ENCODE data around the gene MTPN. TPM values are rescaled to one million over a fixed set of nuclear protein-coding genes. Genes with fewer than 3 reads are reported as not detected.

Gene MTPN, protein sequence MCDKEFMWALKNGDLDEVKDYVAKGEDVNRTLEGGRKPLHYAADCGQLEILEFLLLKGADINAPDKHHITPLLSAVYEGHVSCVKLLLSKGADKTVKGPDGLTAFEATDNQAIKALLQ
- 100 to 1,000 TPM in 7 of 10 donors, 10 to 100 TPM in 3; 93.1 to 120 (median 103) TPM for polyA plus RNA-seq (ENCODE audit: insufficient read length in 10 of 10)
- long read RNA-seq, donor 1, transcript MTPN-201 (4 exons, 3,738 nt), result major isoform, 31 of 31 reads
- long read RNA-seq, donor 1, partial matches to known transcripts, result 0 of 31 reads
- long read RNA-seq, donor 1, other reads (novel, unspliced or antisense), result 0 of 31 reads
- long read RNA-seq, donor 2, transcript MTPN-201 (4 exons, 3,738 nt), result major isoform, 16 of 24 reads
- long read RNA-seq, donor 2, partial matches to known transcripts, result 8 of 24 reads
- long read RNA-seq, donor 2, other reads (novel, unspliced or antisense), result 0 of 24 reads
- long read RNA-seq, donor 3, result 0 reads
- long read RNA-seq, donor 4, transcript MTPN-201 (4 exons, 3,738 nt), result major isoform, 18 of 18 reads
- long read RNA-seq, donor 4, partial matches to known transcripts, result 0 of 18 reads
- long read RNA-seq, donor 4, other reads (novel, unspliced or antisense), result 0 of 18 reads
- long read RNA-seq, donor 5, transcript MTPN-201 (4 exons, 3,738 nt), result major isoform, 45 of 45 reads
- long read RNA-seq, donor 5, partial matches to known transcripts, result 0 of 45 reads
- long read RNA-seq, donor 5, other reads (novel, unspliced or antisense), result 0 of 45 reads
- long read RNA-seq, donor 6, transcript MTPN-201 (4 exons, 3,738 nt), result major isoform, 33 of 47 reads
- long read RNA-seq, donor 6, partial matches to known transcripts, result 14 of 47 reads
- long read RNA-seq, donor 6, other reads (novel, unspliced or antisense), result 0 of 47 reads
- long read RNA-seq, donor 7, transcript MTPN-201 (4 exons, 3,738 nt), result major isoform, 20 of 33 reads
- long read RNA-seq, donor 7, partial matches to known transcripts, result 13 of 33 reads
- long read RNA-seq, donor 7, other reads (novel, unspliced or antisense), result 0 of 33 reads
- long read RNA-seq, donor 8, transcript MTPN-201 (4 exons, 3,738 nt), result major isoform, 23 of 34 reads
- long read RNA-seq, donor 8, partial matches to known transcripts, result 11 of 34 reads
- long read RNA-seq, donor 8, other reads (novel, unspliced or antisense), result 0 of 34 reads
- long read RNA-seq, donor 9, partial matches to known transcripts, result 0 of 4 reads
- long read RNA-seq, donor 9, other reads (novel, unspliced or antisense), result 0 of 4 reads

DNA sequence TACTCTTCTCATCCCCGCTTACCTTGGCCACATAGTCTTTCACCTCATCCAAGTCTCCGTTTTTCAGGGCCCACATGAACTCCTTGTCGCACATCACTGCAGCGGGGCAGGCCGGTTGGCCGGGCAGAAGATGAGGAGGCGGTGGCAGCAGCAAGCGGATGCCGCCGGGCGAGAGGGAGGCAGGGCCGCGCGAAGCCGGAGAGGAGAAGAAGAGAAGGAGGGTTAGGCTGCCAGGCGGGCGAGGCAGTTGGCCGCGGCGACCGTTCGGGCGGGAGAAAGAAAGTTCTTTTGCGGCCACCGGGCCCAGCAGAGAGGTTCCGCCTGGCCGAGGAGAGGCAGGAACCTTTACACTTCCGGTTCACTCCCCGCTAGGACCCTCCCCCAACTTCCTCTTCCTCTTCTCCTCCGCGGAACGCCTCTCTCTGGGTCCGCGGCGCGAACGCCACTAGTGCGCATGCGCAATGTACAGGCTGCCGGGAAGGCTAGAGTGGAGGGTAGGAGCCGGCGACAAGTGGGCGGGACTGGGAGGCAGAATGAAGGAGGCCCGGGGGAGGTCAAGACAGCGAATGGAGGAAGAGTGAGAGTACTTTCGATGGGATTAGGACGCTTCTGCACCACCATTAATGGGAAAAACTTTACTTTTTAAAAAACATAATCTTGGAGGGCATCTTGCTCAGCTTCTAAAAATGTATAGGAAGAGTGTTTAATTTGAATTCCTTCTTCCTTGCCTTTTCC, at the start of gene MTPN:
Gene MTPN, minus strand, starts transcription at position 353 of the 735 bp plus-strand sequence. Its CDS starts 259 bp downstream, at position 94.
- DNase-seq, result peak; percentile 97 to 99 (median 99)

DNA sequence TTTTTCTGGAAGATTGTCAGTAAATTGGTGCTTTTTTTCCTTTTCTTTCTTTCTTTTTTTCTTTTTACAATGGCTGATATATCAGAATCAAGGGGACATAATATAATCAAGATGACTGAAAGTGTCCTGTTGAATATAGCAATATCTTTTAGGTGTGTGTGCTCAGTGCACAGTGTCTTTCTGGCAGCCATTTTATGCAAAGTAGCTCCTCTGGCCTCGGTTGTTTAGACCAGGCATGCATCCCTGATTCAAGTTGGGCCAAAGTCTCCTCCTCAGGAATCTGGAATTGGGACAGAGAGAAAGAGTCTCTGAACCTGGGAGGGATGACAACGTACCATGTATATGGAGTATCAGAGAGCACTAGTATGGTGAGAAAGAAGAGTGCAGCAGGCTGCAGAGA, 49.0 kb upstream of the MTPN start:
- DNase-seq, result no peak

DNA sequence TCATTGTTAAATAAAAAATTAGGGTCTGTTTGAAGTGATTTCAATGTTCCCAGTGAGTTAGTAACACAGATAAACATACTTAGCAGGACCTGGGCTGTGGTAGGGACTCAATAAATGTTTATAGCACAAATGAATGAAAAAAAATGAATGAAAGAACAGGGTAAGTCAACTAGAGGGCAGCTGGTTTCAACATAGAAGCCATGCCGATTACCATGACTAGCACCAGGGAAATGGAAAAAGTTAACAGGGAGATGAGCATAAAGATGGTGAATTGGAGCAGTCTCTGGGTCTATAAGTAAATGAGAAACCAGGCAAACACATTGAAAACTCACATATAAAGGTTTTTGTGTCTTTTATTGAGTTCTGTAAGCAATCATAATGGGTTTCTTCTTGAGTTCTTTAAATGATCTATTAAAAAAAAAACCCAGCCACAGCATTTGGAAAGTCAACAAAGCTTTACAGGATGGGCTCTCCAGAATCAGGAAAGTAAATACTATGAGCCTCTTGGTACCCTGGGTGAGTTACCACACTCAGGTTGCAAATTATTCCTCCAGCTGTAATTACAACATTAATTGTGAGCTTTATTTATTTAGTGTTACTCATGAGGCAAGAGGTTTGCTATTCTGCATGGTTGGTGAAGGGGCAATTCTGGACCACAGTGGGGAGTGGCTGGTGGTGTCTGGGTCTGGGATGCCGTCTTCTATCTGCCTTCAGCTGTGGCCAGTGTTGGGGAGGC, 46.1 kb upstream of the MTPN start:
- DNase-seq, result no peak

DNA sequence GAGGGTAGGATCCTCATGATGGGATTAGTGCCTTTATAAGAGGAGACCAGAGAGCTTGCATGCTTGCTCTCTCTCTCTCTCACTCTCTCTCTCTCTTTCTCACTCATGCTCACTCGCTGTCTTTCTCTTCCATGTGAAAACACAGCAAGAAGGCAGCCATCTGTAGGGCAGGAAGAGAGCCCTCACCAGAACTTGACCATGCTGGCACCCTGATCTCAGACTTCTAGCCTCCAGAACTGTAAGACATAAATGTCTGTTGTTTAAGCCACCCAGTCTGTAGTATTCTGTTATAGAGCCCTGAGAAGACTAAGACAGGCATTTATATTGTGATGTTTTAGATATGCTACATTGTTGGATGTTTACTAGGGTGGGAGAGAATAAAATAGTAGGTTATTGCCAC, 43.4 kb upstream of the MTPN start:
- DNase-seq, result no peak

DNA sequence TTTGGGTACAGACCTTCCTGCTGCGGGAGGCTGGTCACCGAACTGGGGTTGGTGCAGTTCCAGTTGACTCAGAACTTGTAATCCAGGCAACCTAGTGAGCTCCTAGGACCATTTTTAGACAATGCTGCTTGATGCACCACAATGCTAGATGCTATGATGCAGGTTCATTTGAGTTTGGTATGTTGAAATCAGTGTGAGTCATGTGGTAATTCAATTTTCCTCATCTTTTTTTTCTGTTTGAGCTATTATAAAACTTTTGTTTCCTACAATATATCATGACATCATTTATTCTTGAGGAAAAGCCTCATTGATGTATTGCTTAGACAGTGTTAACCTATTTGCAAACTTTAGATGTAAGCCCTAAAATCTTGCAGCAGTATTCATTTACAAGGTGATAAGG, 40.9 kb upstream of the MTPN start:
- DNase-seq, result no peak

DNA sequence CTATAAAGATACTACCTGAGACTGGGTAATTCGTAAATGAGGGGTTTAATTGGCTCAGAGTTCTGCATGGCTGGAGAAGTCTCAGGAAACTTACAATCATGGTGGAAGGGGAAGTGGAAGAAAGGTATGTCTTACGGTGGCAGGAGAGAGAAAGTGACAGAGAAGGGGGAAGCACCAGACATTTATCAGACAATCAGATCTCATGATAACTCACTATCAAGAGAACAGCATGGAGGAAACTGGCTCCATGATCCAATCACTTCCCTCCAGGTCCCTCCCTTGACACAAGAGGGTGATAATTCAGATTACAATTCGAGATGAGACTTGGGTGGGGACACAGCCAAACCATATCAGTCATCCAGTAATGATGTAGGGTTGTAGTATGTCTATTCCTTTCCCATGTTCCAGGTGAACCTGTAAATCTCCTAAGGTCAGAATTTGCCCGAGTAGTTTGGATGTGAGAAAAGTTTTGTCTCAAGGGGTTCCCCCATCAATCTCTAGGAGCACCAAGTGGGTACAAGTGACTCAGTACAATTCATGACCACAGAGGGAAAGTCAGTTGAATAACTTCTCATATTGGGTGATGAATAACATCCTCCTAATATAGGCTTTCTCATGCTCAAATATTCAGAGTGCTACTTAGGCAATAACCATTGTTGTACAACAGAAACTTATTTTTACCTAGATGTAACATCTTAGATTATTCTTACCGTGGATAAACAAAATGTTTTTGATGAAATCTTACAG, 39.7 kb upstream of the MTPN start:
- no peak for DNase-seq

DNA sequence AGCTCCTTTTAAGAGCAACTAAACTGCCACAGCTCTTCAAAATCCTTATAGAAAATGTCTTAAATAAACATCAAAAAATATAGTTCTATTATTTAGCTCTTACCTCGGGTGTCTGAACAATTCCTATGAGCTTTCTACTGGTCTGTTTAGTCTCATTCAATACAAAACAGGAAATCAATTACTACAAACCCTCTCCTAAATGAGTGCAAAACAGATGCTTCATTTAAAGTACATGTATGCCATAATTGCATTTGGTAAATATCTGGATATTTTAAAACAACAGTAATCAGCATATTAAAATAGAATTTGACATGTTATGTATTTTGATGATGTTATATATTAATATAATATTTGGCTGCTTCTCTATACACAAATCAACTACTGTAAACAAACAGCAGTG, 38.5 kb upstream of the MTPN start:
- no peak for DNase-seq

DNA sequence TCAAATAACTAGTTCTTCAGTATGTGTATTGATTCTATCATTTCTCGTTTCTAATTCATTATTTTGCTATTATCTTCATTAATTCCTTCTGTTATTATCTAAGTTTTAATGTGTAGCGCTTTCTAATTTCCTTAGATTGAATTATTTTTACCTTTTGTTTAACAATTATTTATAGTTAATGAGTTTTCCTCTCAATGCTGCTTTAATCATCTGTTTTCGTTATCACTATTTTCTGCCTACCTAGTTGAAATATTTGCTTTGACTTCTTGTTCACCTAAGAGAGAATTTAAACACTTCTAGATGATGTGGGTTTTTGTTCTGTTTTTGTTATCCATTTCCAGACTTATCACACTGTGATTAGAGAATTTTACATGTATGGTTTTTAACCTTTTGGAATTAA, 37.5 kb upstream of the MTPN start:
- DNase-seq, result no peak

DNA sequence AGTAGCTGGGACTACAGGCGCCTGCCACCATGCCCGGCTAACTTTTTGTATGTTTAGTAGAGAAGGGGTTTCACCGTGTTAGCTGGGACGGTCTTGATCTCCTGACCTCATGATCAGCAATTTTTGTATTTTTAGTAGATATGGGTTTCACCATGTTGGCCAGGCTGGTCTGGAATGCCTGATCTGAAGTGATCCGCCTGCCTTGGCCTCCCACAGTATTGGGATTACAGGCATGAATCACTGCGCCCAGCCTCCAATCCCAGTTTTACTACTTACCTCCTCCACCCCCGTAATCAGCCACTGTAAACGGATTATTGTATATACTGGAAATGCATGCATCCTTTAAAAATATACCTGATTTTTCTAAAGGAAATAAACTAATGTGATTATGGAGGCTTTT, 35.1 kb upstream of the MTPN start:
- no peak for DNase-seq

DNA sequence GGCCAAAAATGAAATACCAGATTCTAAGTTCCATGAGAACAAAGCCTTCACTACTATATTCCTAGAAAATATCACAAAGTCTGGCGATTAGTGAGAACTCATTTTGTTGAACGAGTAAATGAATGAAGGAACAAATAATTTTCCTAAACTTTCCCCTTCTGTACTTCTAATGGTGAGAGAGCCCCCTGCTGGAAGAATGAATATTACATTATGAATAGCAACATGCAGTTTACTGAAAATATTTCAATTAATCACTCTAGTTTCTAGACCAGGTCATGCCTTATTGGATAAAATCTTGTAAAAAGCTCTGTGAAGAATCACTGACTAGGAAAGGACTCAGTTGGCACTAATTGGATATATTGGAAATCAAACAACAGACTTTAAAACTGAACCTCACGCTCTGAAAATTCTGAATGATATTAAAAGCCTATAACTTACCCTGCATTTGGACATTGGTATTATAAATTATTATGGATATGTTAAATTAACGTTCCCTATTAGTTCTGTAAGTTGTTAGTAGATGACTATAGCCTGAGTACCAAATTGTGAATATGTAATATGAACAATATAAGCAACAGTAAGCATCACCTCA, 32.4 kb upstream of the MTPN start:
- DNase-seq, result peak; percentile 31 to 61 (median 51)

DNA sequence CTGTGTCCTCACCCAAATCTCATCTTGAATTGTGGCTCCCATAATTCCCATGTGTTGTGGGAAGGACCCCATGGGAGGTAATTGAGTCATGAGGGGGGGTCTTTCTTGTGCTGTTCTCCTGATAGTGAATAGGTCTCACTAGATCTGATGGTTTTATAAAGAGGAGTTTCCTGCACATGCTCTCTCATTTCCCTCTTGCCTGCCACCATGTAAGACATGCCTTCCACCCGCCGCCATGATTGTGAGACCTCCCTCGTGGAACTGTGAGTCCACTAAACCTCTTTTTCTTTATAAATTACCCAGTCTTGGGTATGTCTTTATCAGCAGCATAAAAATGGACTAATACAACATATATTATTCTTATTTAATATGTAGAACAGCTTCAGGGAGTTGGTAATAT, 29.0 kb upstream of the MTPN start:
- DNase-seq, result no peak

DNA sequence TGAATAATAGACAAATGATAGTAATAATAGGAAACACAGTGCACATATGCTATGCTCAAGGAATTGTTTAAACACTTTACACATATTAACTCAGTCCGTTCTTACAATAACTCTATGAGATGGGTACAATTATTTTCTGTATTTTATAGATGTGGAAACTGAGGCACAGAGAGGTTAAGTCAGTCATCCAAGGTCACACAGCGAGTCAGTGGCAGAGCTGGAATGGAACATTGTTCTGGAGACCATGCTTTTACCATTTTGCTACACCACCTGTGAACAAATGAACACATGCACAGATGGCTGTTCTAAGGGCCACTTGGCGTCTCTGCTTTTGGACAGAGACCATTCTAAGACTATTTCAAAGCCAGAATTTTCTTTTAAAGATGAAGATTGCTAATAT, 26.9 kb upstream of the MTPN start:
- DNase-seq, result no peak

DNA sequence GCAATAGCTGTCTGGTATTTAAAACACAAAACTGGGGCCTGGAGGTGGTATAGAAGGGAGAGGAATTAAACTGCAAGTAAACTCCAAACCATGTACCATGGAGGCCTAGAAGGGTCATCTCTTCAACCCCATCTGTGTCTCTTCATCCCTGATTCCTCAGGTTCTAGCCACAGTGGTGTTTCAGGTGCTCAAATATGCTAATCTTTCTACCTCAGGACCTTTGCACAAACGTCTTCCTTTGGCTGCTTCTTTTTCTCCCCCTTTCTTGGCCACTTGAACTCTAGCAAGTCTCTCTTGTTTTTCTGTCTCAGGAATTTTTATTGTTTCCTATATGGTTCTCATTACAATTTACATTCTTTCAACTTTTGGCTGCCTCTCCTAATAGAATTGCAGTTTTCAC, 25.6 kb upstream of the MTPN start:
- no peak for DNase-seq

DNA sequence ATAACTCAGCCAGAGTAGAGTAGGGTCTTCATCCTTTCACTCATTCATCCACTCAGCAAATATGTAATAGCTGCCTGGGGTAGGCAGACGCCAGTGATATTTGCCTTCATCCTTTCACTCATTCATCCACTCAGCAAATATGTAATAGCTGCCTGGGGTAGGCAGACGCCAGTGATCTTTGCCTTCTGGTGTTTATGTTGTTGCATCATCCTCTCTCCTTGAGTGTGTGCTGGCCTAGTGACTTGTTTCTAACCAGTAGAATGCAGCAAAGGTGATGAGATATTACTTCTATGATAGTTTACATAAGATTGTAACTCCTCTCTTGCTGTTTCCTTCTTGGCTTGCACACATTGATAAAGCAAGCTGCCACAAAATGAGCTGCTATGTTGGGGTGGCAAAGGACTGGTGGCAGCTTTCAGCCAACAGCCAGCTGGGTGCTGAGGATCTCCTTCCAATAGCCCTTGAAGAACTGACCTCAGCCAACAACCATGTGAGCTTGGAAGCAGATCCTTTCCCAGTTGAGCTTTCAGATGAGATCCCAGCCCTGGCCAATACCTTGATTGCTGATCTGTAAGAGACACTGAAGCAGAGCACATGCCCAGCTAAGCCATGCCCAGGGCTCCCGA, 23.2 kb upstream of the MTPN start:
- no peak for DNase-seq

DNA sequence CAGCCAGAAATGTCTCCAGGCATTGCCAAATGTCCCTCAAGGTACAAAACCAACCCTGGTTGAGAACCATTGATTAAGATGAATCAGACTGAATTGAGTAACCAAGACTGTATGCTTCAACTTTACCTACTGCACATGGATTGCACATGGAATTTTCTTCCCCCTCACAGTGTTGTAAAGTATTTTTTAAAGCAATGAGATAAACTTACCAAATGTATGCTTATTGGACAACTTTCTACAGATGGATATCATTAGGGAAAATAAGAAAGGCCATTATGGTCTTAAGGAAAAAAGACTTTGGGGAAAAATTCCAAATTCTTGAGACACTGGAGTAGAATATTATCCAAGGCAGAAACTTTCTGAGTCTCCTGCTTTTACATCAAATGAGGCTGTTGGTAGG, 20.9 kb upstream of the MTPN start:
- no peak for DNase-seq

DNA sequence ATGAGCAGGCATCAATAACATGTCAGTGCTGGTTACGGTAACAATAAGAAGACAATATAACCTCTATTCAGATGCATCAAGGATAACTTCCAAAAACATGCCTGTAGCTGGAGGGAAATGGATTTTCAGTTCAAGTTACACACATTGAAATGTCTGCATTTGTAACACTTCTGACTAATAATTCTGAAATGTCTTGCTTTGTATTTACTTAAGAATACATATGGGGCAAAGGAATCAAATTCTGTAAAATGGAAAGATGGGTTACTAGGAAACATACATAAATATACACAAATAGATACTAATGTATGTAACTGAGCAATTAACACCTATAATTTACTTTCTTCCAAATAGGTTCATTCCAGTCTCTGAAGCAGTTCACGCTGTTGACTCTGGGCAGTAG, 18.6 kb upstream of the MTPN start:
- no peak for DNase-seq

DNA sequence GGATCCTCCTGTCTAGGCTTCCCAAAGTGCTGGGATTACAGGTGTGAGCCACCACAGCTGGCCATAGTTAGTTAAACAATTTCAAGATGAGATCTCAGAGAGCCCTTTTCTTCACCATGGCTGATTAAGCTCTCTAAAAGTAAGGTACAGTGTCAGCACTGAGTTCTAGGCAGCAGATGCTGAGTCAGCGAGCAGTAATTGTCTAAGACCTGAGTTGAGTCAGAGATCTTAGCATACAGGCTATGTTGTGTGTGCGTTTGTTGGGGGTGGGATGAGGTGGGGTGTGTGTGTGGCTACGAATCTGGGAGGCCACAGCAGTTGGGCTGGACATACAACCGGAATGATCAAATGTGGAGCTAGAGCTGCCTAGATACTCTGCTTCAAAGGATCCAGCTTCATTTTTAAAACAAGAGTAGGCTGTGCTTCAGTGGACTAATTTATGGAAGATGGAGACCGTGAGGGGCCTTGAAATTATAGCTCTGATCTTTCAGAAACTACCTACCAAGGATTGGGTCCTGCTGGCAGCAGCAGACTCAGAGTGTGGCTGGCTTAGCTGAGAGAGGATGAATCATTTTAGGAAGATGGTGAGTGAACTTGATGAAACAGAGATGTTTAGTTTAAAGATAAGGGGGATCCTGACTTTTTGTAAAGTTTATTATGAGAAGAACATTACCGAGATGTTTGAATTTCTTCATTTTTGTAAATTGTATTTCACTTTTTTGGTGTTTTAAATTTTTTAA, 17.5 kb upstream of the MTPN start:
- DNase-seq, result no peak

DNA sequence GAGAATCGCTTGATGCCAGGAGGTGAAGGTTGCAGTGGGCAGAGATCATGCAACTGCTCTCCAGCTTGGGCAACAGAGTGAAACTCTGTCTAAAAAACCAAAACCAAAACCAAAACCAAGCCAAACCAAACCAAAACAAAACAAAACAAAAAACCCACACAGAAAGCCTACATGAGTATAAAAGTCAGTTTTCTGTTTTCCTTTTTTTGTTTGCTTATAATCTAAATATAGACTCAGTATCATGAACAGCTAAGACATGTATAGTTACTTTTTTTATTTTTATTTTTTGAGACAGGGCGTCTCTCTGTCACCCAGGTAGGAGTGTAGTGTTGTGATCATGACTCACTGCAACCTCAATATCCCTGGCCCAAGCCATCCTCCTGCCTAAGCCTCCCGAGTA, 16.8 kb upstream of the MTPN start:
- DNase-seq, result no peak
